NCI-H446 treated with DMSO at 0.1 percent for 48 hours (cell line): Measurements from ENCODE around the gene NTS.

Experiments used
- DNase-seq: peaks from one replicate; lab custom pipeline; 2025; lab: John Stamatoyannopoulos, UW

Gene NTS

DNA sequence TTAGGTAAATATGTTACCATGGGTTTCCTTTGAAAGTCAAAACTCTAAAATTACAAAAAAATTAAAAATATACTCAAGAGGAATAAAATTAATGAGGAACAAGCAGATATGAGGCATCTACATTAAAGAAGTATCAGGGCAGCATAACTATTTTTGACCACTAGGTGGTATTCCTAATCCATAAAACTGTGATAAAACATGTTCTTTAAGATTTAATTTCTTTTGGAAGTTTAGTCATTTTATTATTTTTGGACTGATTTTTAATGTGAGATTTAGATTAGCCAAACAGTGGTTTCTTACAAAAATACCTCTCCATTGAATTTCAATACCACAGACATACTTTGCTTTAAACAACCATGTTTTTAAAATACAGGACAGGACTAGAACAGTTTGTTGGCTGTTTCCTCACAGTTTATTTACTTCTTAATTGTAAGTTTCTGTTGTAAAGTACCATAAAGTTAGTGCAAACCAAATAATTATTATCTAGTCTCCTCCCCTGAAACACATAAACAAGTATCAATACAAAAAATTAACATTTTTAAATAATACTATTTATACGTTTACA lies 49.8 kb downstream of the NTS start:
- DNase-seq: peak; percentile 18

DNA sequence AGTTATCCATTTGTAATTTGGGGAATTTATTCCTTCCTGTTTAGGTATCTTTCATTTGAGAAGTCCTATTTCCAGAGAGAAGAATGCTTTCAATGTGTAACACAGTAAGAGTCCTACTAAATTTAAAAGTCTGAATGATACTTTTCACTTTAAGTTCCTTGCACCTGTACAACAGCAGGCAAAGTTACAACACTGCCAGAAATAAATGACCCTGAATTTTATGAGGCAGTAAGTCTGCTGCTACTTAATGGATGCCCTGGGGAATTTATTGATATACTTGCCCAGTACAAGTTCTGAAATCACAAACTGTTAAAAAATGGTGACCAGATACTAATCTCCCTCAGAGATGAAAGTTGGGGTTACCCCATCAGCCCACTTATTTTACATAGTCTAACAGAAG lies 53.1 kb downstream of the NTS start:
- DNase-seq: no peak
